HL-60 (cell line): Measurements from ENCODE around the gene EPM2AIP1.

ENCODE experiments used
- DNase-seq, 2 experiments: peaks; one replicate each; pipeline ENCODE4 v3.0.0-alpha.2; 2010 to 2020; ENCODE audit warnings: low read depth in 1 of 2, low spot score in 1 of 2
- H3K27ac ChIP-seq: fragments of 250-450 bp; sonication (Bioruptor Pico); replicated peaks from 2 replicates; pipeline ENCODE4 v1.5.1; 2020; ENCODE audit warnings: mild to moderate bottlenecking, moderate library complexity
- H3K27me3 ChIP-seq: fragments of 250-450 bp; sonication (Bioruptor Pico); 2 replicates; pipeline ENCODE4 v1.5.1; 2021; ENCODE audit warnings: mild to moderate bottlenecking, moderate library complexity; ENCODE audit not compliant: insufficient read depth, poor library complexity, severe bottlenecking
- H3K4me3 ChIP-seq: replicated peaks from 2 replicates; pipeline ENCODE4 v1.5.1; 2011; ENCODE audit warnings: mild to moderate bottlenecking, control low read depth, low read length; ENCODE audit not compliant: insufficient read depth
- CTCF ChIP-seq: IDR thresholded peaks from one replicate; pipeline ENCODE4 v1.5.1; 2011; ENCODE audit warnings: low read length, control low read depth, inconsistent platforms; ENCODE audit not compliant: insufficient read depth
- GABPA ChIP-seq: IDR thresholded peaks from 2 replicates; pipeline ENCODE4 v1.6.1; 2012; ENCODE audit warnings: low read depth
- POLR2AphosphoS5 ChIP-seq: IDR thresholded peaks from 2 replicates; pipeline ENCODE4 v1.6.1; 2012; ENCODE audit warnings: low read depth
- REST ChIP-seq: IDR thresholded peaks from 2 replicates; pipeline ENCODE4 v1.6.1; 2012; ENCODE audit warnings: low read depth; ENCODE audit not compliant: insufficient replicate concordance
- SPI1 ChIP-seq: IDR thresholded peaks from 2 replicates; pipeline ENCODE4 v1.6.1; 2012; ENCODE audit warnings: low read depth, mild to moderate bottlenecking, borderline replicate concordance

The EPM2AIP1 gene

GRCh38 chr3:37039161-37039846 lies 46.4 kb upstream of the EPM2AIP1 start:
- H3K4me3 ChIP-seq = no peak overlapping the region
- no peak overlapping the region for H3K27ac ChIP-seq
- TF ChIP-seq CTCF = no peak
- TF ChIP-seq POLR2AphosphoS5 = no peak
- no peak for TF ChIP-seq REST
- TF ChIP-seq SPI1 = no peak
- TF ChIP-seq GABPA = no peak
- DNase-seq = no peak
- no peaks in the 10 kb centered on the region for H3K27me3 ChIP-seq

DNA sequence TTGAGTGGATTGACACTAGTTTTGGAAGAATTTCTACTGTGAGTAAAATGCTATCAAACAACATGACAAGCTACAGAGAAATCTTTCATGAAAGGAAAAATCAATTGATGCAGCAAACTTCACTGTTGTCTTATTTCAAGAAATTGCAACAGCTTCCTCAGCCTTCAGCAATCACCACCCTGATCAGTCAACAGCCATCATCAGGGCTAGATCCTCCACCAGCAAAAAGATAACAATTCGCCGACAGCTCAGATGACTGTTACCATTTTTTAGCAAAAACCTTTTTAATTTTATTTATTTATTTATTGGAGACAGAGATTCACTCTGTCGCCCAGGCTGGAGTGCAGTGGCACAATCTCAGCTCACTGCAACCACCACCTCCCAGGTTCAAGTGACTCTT lies 44.4 kb upstream of the EPM2AIP1 start:
- H3K27ac ChIP-seq = no peak overlapping the region
- no peak for TF ChIP-seq GABPA
- TF ChIP-seq SPI1 = no peak
- no peak for TF ChIP-seq POLR2AphosphoS5
- TF ChIP-seq CTCF = no peak
- TF ChIP-seq REST = no peak
- no peaks in the 10 kb centered on the region for H3K27me3 ChIP-seq
- no peak for DNase-seq
- no peak overlapping the region for H3K4me3 ChIP-seq

GRCh38 chr3:37032961-37033360 lies 40.0 kb upstream of the EPM2AIP1 start:
- H3K27me3 ChIP-seq = no peaks in the 10 kb centered on the region
- no peak overlapping the region for H3K27ac ChIP-seq
- H3K4me3 ChIP-seq = no peak overlapping the region
- no peak for DNase-seq
- TF ChIP-seq REST = no peak
- TF ChIP-seq SPI1 = no peak
- TF ChIP-seq CTCF = no peak
- no peak for TF ChIP-seq GABPA
- no peak for TF ChIP-seq POLR2AphosphoS5
